Measurements from ENCODE around the gene PAEP. TPM values are rescaled to one million over a fixed set of nuclear protein-coding genes. Genes with fewer than 3 reads are reported as not detected.

Gene PAEP
- total RNA-seq, 1 experiment from 2014 or later = not detected

DNA sequence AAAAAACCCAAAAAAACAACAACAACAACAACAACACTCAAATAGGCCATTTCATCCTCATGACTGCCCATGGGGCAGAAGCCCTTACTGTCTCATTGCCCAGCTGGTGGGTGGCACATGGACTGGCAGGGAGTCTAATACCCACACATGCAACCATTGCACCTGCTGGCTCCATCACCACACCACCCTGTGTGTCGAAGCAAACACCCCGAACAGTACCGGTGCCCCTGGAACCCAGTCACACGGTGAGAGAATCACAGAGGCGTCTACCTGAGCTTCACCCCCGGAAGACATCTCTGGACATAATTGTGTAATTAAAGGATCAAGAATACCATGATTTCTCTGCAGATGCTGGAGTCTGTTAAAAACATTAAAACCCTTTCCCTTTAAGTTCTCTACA is 6.5 kb downstream of the PAEP start:
- in situ Hi-C loops (cut with HindIII; ENCODE audit: low sequenced_read_pairs) = no loop called here
- DNase-seq (ENCODE audit: low spot score) = no peak

DNA sequence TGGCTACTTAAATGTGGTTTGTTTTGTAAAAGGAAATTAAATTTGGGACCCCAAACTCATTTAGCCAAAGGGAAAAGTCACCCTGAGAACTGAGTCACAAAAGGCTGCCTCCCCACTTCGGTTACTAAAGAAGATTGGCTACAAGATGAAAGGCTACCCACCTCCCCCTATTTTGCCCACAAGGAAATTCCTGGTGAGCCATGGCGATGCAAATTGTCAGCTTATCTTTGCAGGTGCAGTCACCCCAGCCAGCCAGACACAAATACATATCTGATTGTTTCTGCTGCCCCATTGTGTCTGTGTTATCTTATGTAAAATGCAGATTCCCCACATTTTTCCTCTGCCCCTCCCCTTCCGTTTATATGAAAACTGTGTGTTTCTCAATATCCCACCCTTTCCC is 8.9 kb downstream of the PAEP start:
- in situ Hi-C loops (cut with HindIII; ENCODE audit: low sequenced_read_pairs) = no loop called here
- no peak for DNase-seq (ENCODE audit: low spot score)

- DNase-seq (ENCODE audit: low spot score) = no peak
- in situ Hi-C loops (cut with HindIII; ENCODE audit: low sequenced_read_pairs) = no loop called here
Observed at GRCh38 chr9:135572233-135572632, 10.7 kb downstream of the PAEP start.

DNA sequence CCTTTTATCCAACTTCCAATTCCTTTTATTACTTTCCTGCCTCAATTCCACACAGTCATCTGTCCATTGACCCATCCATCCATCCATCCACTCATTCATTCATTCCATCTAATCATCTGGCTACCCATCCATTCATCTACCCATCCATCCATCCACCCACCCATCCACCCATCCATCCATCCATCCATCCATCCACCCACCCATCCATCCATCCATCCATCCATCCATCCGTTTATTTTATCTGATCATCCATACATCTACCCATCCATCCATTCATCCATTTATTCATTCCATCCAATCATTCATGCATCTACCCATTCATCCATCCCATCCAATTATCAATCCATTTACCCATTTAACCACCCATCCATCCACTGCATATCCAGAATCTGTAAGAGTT is 11.6 kb downstream of the PAEP start:
- in situ Hi-C loops (cut with HindIII; ENCODE audit: low sequenced_read_pairs) = no loop called here
- DNase-seq (ENCODE audit: low spot score) = no peak

GRCh38 chr9:135574331-135574730 is 12.8 kb downstream of the PAEP start:
- in situ Hi-C loops (cut with HindIII; ENCODE audit: low sequenced_read_pairs) = no loop called here
- DNase-seq (ENCODE audit: low spot score) = no peak

GRCh38 chr9:135574943-135575342 is 13.4 kb downstream of the PAEP start:
- in situ Hi-C loops (cut with HindIII; ENCODE audit: low sequenced_read_pairs) = no loop called here
- no peak for DNase-seq (ENCODE audit: low spot score)

DNA sequence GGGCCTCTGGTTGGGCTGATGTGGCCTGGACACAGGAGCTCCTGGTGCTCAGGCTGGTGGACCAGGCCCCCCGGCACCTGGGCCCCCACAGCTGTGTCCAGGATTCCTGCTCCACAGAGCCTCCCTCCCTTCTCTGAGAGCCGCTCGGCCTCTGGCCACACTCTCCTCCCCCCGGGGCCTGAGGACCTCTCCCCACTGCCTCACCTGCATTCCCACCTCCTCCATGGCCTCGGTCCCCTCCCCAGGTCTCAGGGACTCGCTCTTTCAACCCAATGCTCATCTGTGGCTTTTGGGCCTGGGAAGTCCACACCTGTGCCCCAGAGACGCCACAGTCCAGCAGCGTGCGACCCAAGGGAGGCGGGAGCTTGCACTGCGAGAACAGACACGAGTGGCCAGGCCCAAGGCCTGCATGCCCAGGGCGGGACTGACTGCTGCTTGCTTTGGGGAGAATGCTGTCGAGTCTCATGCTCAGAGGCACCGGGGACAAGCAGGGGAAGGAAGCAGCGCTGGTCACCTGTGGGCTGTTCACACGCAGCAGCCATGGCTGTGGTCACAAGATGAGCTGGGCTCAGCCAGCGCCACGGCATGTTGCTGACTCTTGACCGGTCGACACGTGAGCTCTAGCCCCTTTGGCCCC is 14.6 kb downstream of the PAEP start:
- DNase-seq (ENCODE audit: low spot score) = no peak
- in situ Hi-C loops (cut with HindIII; ENCODE audit: low sequenced_read_pairs) = no loop called here

- no peak for DNase-seq (ENCODE audit: low spot score)
- in situ Hi-C loops (cut with HindIII; ENCODE audit: low sequenced_read_pairs) = no loop called here
Observed at GRCh38 chr9:135577256-135577655, 15.7 kb downstream of the PAEP start.

GRCh38 chr9:135579356-135579755 is 17.8 kb downstream of the PAEP start:
- no peak for DNase-seq (ENCODE audit: low spot score)
- in situ Hi-C loops (cut with HindIII; ENCODE audit: low sequenced_read_pairs) = no loop called here

GRCh38 chr9:135579889-135580660 is 18.5 kb downstream of the PAEP start:
- in situ Hi-C loops (cut with HindIII; ENCODE audit: low sequenced_read_pairs) = no loop called here

DNA sequence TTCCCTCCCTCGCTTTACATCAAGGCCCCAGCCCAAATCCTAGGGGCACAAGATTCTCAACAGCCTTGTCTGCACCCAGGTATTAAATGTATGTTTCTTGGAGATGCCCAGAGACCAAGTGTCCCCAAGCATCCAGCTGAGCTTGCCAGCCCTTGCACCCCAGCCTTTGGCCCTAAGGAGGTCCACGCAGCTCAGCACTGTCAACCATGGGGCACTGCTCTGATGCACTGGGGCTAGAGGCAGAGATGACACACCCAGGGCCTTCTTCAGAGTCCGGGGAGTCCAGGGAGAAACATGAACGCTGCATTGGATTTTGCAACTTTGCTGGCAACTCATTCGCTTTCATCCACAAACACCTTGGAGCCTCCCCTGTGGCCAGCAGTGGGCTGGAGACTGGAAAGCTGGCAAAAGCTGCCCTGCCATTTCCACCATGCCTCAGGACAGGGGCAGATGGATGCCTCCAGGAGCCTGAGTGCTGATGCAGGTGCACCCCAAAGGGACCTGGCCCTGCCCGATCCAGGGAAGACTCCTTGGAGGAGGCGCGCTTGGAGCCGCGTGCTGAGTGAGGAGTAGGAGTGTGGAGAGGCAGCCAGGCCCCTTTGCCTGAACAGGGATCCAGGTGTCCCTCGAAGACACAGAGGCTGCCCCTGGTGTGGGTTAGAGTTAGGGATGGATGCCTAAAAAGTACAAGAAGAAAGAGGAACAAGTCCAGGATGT is 19.3 kb downstream of the PAEP start:
- in situ Hi-C loops (cut with HindIII; ENCODE audit: low sequenced_read_pairs) = no loop called here
- no peak for DNase-seq (ENCODE audit: low spot score)

More at GRCh38 chr9:135579889-135580660, 18.5 kb downstream of the PAEP start:
- DNase-seq (ENCODE audit: low spot score) = no peak

- in situ Hi-C loops (cut with HindIII; ENCODE audit: low sequenced_read_pairs) = no loop called here
Observed at GRCh38 chr9:135581636-135582426, 20.3 kb downstream of the PAEP start.

GRCh38 chr9:135582541-135582940 is 21.0 kb downstream of the PAEP start:
- DNase-seq (ENCODE audit: low spot score) = no peak
- in situ Hi-C loops (cut with HindIII; ENCODE audit: low sequenced_read_pairs) = no loop called here

More at GRCh38 chr9:135581636-135582426, 20.3 kb downstream of the PAEP start:
- no peak for DNase-seq (ENCODE audit: low spot score)

DNA sequence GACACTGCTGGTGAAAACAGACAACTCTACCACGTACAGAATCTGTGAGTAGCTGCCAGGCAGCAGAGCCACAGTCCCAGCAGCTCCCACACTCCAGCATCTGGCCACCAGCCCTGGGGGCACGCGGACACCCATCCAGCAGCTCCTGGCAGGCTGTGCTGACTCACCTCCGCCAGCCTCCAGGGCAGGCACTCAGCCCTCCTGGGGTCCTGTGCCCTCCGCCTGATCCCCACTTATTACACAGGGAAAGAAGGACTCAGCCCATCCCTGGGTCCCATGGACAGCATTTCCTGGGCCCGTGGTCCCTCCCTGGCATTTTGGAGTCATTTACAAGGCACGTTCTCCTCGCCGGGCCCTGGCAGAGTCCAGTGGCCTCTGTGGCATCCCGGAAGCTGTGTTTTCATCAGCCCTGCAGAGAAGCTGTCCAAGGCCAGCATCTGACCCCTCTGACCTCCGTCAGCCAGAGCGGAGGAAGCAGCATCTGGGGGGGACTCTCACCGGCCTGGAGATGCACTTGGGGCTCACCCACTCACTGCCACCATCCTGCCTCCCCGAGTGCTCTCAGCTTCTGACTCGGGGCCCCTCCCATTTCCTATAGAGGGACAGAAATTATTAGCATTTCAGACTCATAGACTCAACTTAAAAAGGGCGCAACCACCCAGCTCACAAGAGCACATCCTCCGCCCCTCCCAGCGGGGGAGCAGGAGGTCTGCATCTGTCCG is 21.6 kb downstream of the PAEP start:
- DNase-seq (ENCODE audit: low spot score) = no peak
- in situ Hi-C loops (cut with HindIII; ENCODE audit: low sequenced_read_pairs) = no loop called here

GRCh38 chr9:135583688-135584011 is 22.1 kb downstream of the PAEP start:
- DNase-seq (ENCODE audit: low spot score) = no peak
- in situ Hi-C loops (cut with HindIII; ENCODE audit: low sequenced_read_pairs) = no loop called here

DNA sequence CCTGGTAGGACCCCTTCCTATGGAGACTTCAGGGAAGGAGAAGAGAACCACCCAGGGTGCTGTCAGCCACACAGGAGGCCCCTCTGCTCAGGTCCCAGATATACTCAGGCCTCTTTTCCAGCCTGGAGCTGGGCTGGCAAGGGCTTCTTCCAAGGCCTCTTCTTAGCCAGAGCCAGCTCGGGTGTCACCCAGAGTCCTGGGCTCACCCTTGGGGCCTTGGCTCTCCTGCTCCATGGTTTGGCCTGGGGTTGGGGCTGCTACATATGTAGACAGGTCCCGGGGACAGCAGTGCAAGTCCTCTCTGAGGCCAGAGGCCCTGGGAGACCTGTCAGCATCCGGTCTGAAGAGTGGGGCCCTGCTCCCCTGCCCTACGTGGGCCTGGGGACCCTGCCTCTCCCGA is 22.8 kb downstream of the PAEP start:
- in situ Hi-C loops (cut with HindIII; ENCODE audit: low sequenced_read_pairs) = no loop called here
- DNase-seq (ENCODE audit: low spot score) = no peak

GRCh38 chr9:135584934-135585333 is 23.4 kb downstream of the PAEP start:
- DNase-seq (ENCODE audit: low spot score) = no peak
- in situ Hi-C loops (cut with HindIII; ENCODE audit: low sequenced_read_pairs) = no loop called here

DNA sequence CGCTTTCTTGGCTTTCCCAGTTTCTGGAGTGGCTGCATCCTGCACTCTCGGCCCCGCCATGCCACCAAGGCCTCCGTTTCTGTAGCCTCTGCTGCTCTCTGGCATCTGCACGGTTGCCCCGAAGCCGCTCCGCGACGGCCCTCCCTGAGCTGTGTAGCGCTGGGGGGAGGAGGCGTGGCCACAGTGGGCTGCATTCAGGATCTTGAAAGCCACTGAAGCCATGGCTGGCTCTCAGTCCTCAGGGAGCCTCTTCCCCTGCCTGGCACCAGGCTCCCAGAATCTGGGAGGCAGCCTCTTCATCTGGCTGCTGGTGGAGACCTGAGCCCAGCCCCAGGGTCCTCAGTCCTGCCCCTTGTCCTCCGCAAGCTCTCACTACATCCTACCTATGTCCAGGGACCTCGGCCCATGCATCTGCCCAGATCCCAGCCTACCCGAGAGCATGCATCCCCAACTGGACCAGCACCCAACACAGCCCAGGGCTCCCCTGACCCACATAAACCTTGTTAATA is 25.1 kb downstream of the PAEP start:
- DNase-seq (ENCODE audit: low spot score) = no peak
- in situ Hi-C loops (cut with HindIII; ENCODE audit: low sequenced_read_pairs) = no loop called here

- in situ Hi-C loops (cut with HindIII; ENCODE audit: low sequenced_read_pairs) = no loop called here
- DNase-seq (ENCODE audit: low spot score) = no peak
Observed at GRCh38 chr9:135587658-135588057, 26.1 kb downstream of the PAEP start.

All from G401 (cell line).